Iris pigment epithelial cell (primary cell): ENCODE data around the gene HSP90AB1.

Source experiments
- DNase-seq: peaks from one replicate; pipeline ENCODE4 v3.0.0-alpha.2; 2011; ENCODE audit warnings: low read depth

The HSP90AB1 gene

DNA sequence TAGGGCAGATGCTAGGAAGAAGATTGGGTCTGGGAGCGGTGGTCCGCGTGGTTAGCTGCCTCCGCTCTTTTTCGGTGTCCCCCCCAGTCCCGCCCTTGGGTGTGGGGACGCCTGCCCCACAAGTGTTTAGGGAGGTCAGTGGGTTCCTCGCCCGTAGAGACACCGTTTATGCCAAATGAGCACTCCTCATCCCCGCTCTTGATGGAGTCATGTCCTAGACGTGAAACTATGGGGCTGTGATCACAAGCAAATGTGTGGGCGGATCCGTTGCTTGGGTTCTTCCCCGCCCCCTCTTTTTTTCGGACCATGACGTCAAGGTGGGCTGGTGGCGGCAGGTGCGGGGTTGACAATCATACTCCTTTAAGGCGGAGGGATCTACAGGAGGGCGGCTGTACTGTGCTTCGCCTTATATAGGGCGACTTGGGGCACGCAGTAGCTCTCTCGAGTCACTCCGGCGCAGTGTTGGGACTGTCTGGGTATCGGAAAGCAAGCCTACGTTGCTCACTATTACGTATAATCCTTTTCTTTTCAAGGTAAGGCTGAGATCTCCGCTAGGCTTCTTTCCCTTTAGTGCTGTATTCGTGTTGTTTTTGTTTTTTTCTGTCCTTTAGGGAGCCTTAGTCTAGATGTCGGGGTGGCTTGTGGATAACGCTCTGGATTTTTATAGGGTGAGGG lies at the start of gene HSP90AB1:
Gene HSP90AB1, plus strand, starts transcription at position 439 of the 675 bp plus-strand sequence. CDS start 1,529 bp downstream, outside the sequence.
- DNase-seq, result peak; percentile 99

GRCh38 chr6:44198684-44199083 lies 48.2 kb upstream of the HSP90AB1 start:
- no peak for DNase-seq

GRCh38 chr6:44199883-44200282 lies 47.0 kb upstream of the HSP90AB1 start:
- no peak for DNase-seq

GRCh38 chr6:44201200-44201599 lies 45.7 kb upstream of the HSP90AB1 start:
- no peak for DNase-seq

DNA sequence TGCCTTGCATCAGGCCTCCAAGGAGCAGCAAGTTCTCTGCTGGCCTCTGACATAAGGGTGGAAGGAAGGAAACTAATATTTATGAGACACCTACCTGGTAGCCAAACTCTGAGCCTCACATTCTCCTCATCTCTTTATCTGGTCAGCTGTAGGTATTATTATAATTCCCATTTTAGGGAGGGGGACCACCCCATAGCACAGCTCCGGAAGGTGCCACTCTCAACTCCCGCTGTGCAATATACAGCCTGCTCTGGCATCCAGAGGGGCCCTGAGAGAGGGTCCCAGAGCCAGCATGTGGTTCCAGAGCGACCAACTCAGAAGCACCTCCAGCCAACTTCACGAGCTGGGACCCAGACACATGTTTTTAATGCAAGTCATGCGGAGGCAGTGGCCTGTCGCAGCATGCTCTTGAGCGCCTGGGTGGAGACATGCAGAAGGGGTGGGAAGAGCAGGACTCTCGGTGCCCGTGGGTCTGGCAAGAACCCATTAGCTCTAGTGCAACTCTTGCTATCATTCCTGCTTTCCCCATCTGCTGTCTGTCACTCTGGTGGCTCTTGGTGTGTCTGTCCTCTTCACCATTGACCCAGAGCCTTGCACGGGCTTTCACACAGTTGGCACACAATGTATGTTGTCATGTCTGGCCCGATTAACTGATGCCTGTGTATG lies 45.1 kb upstream of the HSP90AB1 start:
- no peak for DNase-seq

GRCh38 chr6:44202332-44202971 lies 44.4 kb upstream of the HSP90AB1 start:
- DNase-seq, result no peak

DNA sequence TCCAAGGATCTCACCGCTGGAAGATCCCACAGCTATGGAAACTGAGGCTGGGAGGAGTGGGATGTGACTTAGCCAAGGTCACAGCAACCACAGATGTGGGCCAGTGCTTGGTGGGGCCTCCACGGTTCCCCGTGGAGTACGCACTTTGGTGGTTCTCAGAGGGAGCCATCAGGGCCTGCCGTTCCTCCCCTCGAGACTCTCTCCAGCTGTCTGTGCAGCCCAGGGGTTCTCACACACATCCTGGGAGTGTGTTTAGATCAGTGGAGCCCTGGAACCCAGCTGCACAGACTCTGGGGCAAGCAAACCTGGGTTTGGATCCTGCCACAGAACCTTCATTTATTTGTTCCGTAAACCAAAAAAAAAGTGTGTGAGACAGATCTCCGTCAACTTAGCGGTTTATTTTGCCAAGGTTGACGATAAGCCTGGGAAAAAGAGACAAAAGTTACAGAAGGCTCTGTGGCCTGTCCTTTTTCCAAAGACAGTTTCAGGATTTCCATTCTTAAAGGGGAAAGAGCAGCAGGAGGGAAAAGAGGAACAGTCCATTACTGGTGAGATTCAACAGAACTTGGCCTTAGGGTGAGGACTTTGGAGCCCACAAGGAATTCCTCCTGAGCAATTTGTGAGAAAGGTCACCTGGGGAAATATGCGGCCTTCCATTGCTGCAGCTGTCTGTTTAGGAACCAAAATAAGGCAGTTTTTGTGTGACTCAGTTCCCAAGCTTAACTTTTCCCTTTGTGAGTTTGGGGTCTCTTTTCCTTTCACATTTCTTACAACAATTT lies 43.7 kb upstream of the HSP90AB1 start:
- no peak for DNase-seq

DNA sequence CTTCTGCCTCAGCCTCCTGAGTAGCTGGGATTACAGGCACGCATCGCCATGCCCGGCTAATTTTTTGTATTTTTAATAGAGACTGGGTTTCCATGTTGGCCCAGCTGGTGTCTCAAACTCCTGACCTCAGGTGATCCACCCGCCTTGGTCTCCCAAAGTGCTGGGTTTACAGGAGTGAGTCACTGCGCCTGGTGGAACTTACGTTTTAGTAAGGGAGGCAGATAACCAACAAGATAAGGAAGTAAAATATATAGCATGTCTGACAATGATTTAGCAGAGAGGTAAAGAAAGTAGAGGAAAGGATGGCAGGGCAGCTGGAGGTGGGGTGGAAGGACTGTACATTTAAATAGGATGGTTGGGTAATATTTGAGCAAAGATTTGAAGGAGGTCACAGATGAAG lies 42.9 kb upstream of the HSP90AB1 start:
- DNase-seq, result no peak

DNA sequence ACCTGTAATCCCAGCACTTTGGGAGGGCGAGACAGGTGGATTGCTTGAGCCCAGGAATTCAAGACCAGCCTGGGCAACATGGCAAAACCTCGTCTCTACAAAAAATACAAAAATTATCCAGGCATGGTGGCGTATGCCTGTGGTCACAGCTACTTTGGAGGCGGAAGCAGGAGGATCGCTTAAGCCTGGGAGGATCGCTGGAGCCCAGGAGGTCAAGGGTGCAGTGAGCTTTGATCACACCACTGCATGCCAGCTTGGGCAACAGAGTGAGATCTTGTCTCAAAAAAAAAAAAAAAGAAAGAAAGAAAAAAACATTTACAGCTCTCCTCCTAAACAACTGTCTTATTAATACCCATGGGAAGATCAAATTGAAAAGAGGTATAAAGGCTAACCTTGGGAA lies 38.9 kb upstream of the HSP90AB1 start:
- DNase-seq, result no peak

- no peak for DNase-seq
Measured at GRCh38 chr6:44211284-44211683, 35.6 kb upstream of the HSP90AB1 start.

DNA sequence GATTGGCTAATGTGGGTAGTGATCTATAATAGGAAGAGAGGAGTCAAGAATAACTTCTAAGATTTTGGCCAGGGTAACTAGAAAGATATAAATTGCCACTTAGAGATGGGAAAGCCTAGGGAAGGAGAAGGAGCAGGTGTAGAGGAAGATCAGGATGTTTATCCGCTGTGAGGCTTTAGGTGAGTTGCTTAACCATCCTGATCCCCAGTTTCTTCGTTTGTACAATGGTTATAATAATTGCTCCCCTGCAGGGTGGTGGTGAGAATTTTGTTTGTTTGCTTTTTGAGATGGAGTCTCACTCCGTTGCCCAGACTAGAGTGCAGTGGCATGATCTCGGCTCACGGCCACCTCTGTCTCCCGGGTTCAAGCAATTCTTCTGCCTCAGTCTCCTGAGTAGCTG lies 32.6 kb upstream of the HSP90AB1 start:
- DNase-seq, result no peak

DNA sequence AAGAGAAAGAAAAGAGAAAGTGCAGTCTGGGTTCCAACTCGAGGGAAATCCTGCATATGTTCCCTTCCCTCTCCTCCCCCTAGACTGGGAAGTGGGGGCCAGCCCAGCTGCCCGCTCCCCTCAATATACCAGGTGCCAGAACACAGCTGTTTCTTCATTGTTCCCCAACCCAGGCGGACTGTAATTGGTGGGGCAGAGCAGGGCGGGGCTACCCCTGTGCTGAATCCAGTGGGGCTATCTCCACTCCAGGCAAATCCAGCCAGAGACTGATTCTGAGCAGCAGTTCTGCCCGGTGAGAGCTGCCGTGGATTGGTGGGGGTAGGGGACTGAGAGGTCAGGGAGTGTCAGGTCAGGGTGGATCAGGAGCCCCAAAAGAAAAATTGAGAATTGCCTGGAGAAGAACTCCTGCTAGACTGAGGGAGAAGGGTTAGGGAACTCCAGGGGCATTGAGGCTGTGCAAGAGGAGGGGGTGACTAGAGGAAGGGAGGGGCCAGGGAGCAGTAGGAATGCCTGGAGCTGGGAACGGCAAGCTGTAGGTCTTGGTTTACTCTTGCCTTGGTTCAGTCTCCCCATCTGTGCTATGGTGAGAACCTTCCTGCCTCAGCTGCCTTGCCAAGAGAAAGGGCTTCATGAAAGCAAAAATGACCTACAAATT lies 30.1 kb upstream of the HSP90AB1 start, which contains the start of gene MYMX:
Gene MYMX, plus strand, starts transcription at position 250 of the 655 bp plus-strand sequence. CDS start 546 bp downstream, outside the sequence.
- no peak for DNase-seq

DNA sequence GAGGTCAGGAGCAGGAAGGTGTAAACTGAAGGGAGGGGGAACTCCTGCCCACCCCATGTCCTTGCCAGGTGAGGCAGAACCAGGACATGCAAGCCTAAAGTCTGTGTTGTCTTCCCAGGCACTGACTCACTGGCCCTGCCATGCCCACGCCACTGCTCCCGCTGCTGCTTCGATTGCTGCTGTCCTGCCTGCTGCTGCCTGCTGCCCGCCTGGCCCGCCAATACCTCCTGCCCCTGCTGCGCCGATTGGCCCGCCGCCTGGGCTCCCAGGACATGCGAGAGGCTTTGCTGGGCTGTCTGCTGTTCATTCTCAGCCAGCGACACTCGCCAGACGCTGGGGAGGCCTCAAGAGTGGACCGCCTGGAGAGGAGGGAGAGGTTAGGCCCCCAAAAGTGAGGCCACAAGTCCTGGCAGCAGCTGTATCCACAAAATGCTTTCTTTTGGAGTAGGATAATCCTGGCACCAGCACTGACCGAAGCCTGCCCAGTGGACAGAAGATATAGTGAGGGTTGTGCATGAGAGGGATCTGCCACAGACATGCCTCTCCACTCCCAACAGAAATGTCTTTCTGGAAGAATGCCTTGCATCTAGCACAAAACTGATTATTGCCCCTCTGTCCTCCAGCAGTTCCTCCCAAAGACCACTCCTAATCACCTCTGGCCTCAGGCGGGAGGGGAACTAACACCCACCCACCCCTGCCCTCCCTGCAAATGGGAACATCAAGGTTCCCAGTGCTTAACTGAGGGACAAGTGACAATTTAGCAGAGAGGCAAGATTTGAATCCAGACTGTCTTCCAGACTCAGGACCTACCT lies 29.4 kb upstream of the HSP90AB1 start:
- DNase-seq, result no peak

DNA sequence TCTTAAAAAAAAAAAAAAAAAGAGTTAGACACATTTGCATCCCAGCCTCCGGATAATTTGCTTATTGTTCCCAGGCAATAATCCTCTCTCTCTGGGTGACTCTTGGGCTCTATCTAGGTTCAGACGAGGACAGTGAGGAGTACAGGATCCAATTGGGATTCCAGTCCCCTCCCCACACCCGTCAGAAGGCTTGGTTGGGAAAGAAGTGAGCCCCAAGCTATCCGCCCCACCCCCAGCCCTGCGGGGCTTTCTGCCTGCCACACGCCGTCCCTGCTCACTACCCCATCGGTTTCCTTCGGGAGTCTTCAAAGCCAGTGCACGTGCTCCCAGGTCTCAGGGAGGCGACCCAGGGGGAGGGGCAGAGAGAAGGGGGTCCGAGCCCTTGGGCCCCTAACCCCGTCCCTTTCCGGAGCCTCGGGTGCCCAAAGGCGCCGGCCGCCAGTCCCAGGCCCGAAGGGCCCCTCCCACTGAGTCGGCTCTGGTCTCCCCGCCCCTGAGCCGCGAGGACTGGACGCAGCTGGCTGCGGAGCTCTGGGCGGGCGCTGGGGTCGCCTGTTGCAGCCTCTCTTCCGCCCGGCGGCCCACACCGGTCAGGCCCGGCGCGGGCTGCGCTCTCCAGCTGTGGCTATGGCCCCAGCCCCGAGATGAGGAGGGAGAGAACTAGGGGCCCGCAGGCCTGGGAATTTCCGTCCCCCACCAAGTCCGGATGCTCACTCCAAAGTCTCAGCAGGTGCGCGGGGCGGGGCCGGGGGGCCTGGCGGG lies 27.7 kb upstream of the HSP90AB1 start:
- peak; percentile 63 for DNase-seq

GRCh38 chr6:44219815-44220784 lies 26.8 kb upstream of the HSP90AB1 start:
- DNase-seq, result no peak

GRCh38 chr6:44220913-44221290 lies 26.0 kb upstream of the HSP90AB1 start:
- no peak for DNase-seq

DNA sequence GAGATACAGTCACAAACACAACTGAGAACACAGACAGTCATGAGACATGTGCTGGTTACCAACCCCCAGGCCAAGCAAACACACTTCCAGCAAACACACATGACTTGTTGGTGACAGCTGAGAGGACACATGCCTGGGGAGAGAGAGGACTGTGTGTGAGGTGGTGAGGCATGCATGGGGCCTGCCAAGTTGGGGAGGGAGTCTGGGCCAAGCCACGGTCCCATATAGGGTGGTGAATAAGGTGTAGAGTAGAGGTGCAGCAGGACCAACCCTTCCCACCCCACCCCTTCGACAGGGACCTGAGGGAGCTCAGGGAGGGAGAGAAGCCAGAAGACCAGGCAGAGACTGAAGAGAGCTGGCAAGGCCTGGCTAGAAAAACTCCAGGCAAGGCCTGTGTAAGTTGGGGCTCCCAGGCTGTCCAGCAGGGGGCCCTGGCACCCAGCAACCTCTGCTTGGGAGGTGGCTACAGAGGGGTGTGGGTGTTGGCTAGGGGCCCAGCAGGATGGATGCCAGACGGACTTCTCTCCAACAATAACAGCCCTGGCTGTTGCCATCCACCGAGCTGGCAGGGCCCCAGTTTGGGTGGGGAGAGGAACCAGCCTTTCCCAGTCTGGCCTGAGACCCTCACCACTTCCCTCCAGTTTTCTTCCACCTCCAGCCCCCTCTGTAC lies 25.5 kb upstream of the HSP90AB1 start:
- DNase-seq, result peak; percentile 78

GRCh38 chr6:44221961-44222335 lies 25.0 kb upstream of the HSP90AB1 start:
- no peak for DNase-seq
